Gastroesophageal sphincter (tissue), 3 donors: Measurements from ENCODE around the gene TARS3.

ENCODE experiments used
- CTCF ChIP-seq, 4 experiments: fragments of 200-600 bp in 2 of 4; fragments of 450-650 bp in 2 of 4; sonication (generic) in 1 of 4; IDR thresholded peaks; one replicate each; pipeline ENCODE4 v1.5.1; 2017 to 2019; ENCODE audit warnings: antibody characterized with exemption in 4 of 4, mild to moderate bottlenecking in 2 of 4, moderate library complexity in 2 of 4
- POLR2AphosphoS5 ChIP-seq: sonication (generic); formaldehyde crosslinking; IDR thresholded peaks from one replicate; pipeline ENCODE4 v1.6.1; 2017; ENCODE audit warnings: antibody characterized with exemption

GRCh38 chr15:101614001-101614585, 110.2 kb downstream of the TARS3 start:
- no peak for TF ChIP-seq POLR2AphosphoS5
- no peak for TF ChIP-seq CTCF (IDR thresholded peaks at IDR 0.05)
